ENCODE results near the gene UCK2.

The UCK2 gene

DNA sequence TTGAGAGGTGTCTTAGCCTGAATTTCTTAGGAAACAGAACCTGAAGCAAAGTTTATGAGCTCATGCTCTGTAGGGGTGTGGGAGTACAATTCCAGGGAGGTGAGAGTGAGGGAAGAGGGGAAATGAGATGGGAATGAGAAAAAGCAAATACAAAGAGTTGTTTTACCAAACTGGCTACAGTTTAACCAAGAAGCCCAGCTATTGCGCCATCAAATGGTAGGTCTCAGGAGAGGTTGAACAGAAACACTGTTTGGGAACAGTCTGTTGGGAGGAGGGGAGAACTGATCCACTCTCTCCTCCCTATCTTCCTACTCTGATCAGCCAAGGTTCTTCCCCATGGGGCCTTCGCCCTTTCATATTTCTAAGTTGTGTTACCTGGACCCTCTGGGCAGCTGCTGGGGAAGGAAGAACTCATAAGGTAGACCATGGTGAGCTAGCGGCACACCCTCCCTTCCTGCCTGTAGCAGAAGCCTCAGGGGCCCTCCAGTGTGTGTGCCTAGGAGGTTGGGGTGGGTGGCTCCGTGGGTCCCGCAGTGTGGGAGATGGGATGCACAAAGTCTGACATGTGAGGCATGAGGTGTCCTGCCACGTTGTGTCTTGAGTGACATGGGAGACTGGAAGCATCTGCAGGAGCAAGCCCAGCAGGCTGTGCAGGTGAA lies 120.5 kb downstream of the UCK2 start:
- no peak for DNase-seq

DNA sequence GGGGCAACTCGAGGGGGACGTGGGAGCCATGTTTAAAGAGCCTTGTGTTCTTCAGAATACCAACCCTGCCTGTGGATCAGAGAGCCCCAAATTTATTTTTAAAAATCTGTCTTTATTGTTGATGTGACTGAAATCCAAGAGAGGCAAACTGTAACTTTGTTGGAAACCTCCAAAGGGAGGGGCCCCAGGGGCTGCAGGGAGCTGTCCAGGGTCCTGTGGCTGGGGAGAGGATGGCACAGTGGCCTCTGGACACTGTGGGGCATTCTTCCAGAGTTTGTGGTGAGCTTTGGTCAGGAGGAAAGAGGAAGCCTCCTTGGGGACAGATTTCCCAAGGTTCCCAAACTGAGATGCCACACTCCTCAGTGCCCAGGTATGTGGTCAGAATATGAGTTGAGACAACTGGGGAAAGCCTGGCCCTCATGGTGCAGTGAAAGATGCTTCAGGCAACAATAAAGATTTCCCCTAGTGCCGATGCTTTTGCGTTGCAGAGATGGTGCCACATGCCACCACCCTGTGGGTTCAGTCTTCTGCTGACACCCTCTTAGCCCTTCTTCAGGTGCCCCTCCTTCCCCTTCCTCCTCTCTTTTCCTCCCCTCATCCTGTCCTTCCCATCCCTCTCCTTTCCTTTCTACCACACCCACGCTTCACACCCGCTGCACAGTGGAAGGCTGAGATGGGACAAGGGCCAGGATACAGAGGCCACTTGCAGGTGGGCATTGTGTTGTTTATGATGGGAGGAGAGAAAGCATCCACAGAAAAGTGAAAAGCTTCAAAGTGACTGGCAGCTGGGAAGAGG lies 122.1 kb downstream of the UCK2 start:
- DNase-seq, result no peak

DNA sequence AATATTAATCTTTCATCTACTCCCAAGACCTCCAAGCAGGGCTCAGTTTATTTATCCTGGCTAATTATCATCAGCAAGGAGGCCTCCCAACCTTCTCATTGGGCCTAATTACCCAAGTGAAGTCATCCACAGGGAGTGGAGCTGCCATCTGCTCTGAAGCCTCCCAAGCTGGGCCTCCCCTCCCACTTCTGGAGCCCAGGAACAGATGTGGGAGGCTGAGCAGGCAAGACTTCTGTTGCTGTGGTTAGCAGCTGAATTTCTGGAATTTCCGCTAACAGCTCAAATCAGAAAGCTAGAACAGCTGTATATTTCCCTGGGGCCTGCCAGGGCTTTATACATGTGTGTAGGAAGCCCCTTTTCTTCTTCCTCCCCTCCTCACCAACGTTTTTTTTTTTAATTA lies 127.5 kb downstream of the UCK2 start:
- DNase-seq, result no peak

DNA sequence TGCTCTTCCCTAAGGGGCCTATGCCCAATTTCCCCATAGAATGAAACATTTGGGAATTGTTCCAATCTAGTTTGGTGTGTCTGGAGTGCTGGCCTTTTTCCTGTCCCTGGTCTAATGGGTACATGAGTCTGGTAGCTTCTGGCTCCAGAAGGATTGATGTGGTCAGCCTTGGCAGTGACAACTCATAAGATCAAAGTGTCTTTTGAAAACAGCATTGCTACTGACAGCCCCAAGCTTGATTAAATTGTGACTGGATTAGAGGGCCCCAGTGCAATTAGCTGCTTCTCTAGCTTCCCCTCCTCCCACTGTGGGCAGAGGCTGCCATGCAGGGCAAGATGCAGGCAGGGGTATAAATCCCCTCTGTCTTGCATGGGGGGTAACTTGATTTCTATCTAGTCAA lies 130.9 kb downstream of the UCK2 start:
- DNase-seq, result no peak

DNA sequence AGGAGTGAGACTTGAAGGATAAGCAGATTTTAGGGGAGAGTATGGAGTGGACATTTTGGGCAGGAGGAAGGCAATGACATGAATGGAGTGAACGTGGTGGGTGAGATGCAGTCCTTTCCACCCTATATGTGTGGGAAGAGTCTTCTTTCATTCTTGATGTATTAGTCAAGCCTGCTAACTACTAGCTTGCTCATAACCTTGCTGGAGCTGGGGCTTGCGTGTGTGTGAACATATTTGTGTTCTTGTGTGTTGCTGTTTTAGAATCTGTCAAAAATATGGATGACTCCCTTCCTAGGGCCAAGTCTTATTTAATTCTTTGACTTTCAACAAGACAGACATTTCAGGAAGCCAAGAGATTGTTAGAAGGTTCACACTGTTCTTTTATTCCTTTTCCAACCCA lies 132.7 kb downstream of the UCK2 start:
- no peak for DNase-seq

DNA sequence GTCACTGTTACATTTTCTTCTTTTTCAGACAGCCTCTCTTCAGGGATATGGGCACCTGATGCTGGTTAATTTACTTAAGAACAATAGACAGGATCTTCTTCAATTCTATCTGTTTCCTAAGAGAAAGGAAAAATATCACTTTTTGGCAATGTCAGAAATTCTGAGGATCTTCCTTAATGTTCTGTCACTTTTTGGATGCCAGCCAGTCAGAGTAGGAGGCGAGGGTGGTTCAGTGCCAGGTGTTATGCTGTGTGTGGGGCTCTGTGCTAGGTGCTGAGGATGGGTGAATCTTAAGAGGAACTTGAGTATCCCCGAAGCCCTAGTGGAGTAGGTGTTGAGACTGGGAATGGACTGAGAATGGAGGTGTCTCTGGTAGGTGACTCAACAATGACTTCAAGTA lies 133.5 kb downstream of the UCK2 start:
- no peak for DNase-seq

Measured in retina (tissue), 1 donor.